Measurements from ENCODE around the gene CDC42BPG.

DNA sequence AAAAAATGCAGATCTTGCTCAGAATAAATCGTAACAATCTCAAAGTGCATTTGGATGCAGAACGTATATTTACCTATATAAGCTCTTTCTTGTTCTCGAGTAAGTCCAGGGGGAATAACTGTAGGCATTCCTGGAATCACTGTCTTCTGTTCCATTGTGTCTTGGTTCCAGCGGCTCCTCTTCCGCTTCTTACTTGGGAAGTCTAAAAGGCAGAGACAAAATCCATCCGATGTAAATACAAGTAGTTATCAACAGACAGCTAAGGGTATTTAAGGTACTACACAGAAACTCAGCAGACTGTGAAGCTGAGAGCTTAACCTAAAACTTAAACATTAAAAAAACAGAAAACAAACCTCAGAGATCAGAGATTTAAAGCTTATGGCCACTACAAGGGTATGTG is 68.0 kb downstream of the CDC42BPG start:
- TF ChIP-seq, protein P1, sequence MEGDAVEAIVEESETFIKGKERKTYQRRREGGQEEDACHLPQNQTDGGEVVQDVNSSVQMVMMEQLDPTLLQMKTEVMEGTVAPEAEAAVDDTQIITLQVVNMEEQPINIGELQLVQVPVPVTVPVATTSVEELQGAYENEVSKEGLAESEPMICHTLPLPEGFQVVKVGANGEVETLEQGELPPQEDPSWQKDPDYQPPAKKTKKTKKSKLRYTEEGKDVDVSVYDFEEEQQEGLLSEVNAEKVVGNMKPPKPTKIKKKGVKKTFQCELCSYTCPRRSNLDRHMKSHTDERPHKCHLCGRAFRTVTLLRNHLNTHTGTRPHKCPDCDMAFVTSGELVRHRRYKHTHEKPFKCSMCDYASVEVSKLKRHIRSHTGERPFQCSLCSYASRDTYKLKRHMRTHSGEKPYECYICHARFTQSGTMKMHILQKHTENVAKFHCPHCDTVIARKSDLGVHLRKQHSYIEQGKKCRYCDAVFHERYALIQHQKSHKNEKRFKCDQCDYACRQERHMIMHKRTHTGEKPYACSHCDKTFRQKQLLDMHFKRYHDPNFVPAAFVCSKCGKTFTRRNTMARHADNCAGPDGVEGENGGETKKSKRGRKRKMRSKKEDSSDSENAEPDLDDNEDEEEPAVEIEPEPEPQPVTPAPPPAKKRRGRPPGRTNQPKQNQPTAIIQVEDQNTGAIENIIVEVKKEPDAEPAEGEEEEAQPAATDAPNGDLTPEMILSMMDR (IDR thresholded peaks at IDR 0.05) = no peak
- TF ChIP-seq POLR2A (IDR thresholded peaks at IDR 0.05) = no peak

Data from breast epithelium (tissue), 3 donors.